ENCODE measurements around the gene ARHGDIA. TPM values are rescaled to one million over a fixed set of nuclear protein-coding genes. Genes with fewer than 3 reads are reported as not detected.

ARHGDIA gene
- total RNA-seq, 6 experiments from 2014 or later, result 92.4 to 162 (median 137) TPM

- no peak for TF ChIP-seq CTCF (IDR thresholded peaks at IDR 0.05)
- TF ChIP-seq POLR2A (IDR thresholded peaks at IDR 0.05), result no peak
- Histone ChIP-seq H3K36me3 (peaks cover 0 to 51% (median 20%) of the 10 kb centered on the region in 4 donors), H3K4me1 (peaks cover 0 to 37% (median 9%) of the 10 kb centered on the region in 4 donors), H3K4me3 (no peak overlapping the region), H3K27ac (no peak overlapping the region), H3K9me3 (no peaks in the 10 kb centered on the region), H3K27me3 (no peaks in the 10 kb centered on the region)
- no peak for DNase-seq
- no peak for ATAC-seq
- intact Hi-C loops (cut with DNase I), result no loop called here
- 92% methylated on average over 23 of the region's 32 CpGs for WGBS (ENCODE audit: insufficient coverage, low coverage, low lambda C conversion rate, missing lambda C conversion rate)
Observed at GRCh38 chr17:81912441-81913309, 41.5 kb upstream of the ARHGDIA start.

GRCh38 chr17:81911969-81912368 lies 40.8 kb upstream of the ARHGDIA start:
- H3K9me3 ChIP-seq, result no peaks in the 10 kb centered on the region
- peak overlapping the region in 2 of 3 donors; percentile 22 to 25 for H3K4me3 ChIP-seq
- H3K36me3 ChIP-seq, result peaks cover 0 to 58% (median 23%) of the 10 kb centered on the region in 4 donors
- DNase-seq, result no peak
- no peak for ATAC-seq
- WGBS (ENCODE audit: insufficient coverage, low coverage, low lambda C conversion rate, missing lambda C conversion rate), result 70% methylated on average over 7 of the region's 19 CpGs
- peak overlapping the region in 1 of 3 donors; percentile 45 for H3K27ac ChIP-seq
- intact Hi-C loops (cut with DNase I), result no loop called here
- TF ChIP-seq POLR2A (IDR thresholded peaks at IDR 0.05) (no peak), CTCF (IDR thresholded peaks at IDR 0.05) (no peak)
- H3K4me1 ChIP-seq, result peaks cover 0 to 37% (median 7%) of the 10 kb centered on the region in 4 donors
- H3K27me3 ChIP-seq, result no peaks in the 10 kb centered on the region

GRCh38 chr17:81911277-81911961 lies 40.3 kb upstream of the ARHGDIA start, which contains the start of gene PCYT2:
Gene PCYT2 (minus strand): TSS chr17:81911399. CDS start chr17:81911355, 44 bp downstream.
- Histone ChIP-seq H3K36me3 (peaks cover 0 to 64% (median 24%) of the 10 kb centered on the region in 4 donors), H3K4me3 (peak within 1 kb of the TSS; percentile 79 to 98 (median 87)), H3K27ac (peak within 1 kb of the TSS; percentile 65 to 89 (median 78)), H3K9me3 (no peaks in the 10 kb centered on the region), H3K4me1 (peaks cover 0 to 32% (median 6%) of the 10 kb centered on the region in 4 donors), H3K27me3 (no peaks in the 10 kb centered on the region)
- intact Hi-C loops (cut with DNase I), result no loop called here
- WGBS (ENCODE audit: insufficient coverage, low coverage, low lambda C conversion rate, missing lambda C conversion rate), result 3% methylated on average over 23 of the region's 84 CpGs
- TF ChIP-seq CTCF (IDR thresholded peaks at IDR 0.05) (peak; percentile 10 to 46 (median 22)), POLR2A (IDR thresholded peaks at IDR 0.05) (peak; percentile 69)
- ATAC-seq (peak; percentile 89 to 93 (median 92)), DNase-seq (peak; percentile 96 to 98 (median 97))

- Histone ChIP-seq H3K4me3 (peak overlapping the region; percentile 79 to 98 (median 87)), H3K27me3 (no peaks in the 10 kb centered on the region), H3K4me1 (peaks cover 0 to 31% (median 6%) of the 10 kb centered on the region in 4 donors), H3K27ac (peak overlapping the region; percentile 65 to 89 (median 78)), H3K36me3 (peaks cover 0 to 69% (median 26%) of the 10 kb centered on the region in 4 donors), H3K9me3 (no peaks in the 10 kb centered on the region)
- ATAC-seq, result peak in 1 of 4 donors; percentile 2
- WGBS (ENCODE audit: insufficient coverage, low coverage, low lambda C conversion rate, missing lambda C conversion rate), result 0% methylated on average over 11 of the region's 55 CpGs
- intact Hi-C loops (cut with DNase I), result no loop called here
- no peak for DNase-seq
- no peak for TF ChIP-seq POLR2A (IDR thresholded peaks at IDR 0.05)
- TF ChIP-seq CTCF (IDR thresholded peaks at IDR 0.05), result no peak
Observed at GRCh38 chr17:81910840-81911276, 39.7 kb upstream of the ARHGDIA start.
